Naive thymus-derived CD8-positive, alpha-beta T cell (primary cell): ENCODE measurements around the gene REPS2. TPM values are rescaled to one million over a fixed set of nuclear protein-coding genes. Genes with fewer than 3 reads are reported as not detected.

Source experiments
- ATAC-seq, 2 donors: fragments of 150-1000 bp; cut with Tn5 transposase in 1 of 2; sonication (Bioruptor Pico), chemical (Tn5 transposase) in 1 of 2; 1 replicate in 1 of 2; 2 replicates in 1 of 2; pipeline ENCODE4 v1.10.0; 2021; ENCODE audit warnings: mild to moderate bottlenecking in 2 of 2, moderate library complexity in 2 of 2
- POLR2A ChIA-PET: fragments of 350-600 bp; sonication (Branson Sonifier 250); formaldehyde crosslinking; loops from one replicate; lab custom pipeline; 2021; ENCODE audit warnings: antibody characterized with exemption; lab: Charles Lee
- DNase-seq, 10 donors: peaks; one replicate each; pipeline versions ENCODE4 v3.0.0 to v3.0.0-alpha.2; 2020 to 2022
- H3K27ac Mint-ChIP-seq, 10 donors: one replicate each; pipeline ENCODE4 v1.8.0; 2020 to 2022; ENCODE audit warnings: mild to moderate bottlenecking in 10 of 10, mixed read lengths in 10 of 10, moderate library complexity in 4 of 10, inconsistent platforms in 1 of 10
- H3K27me3 Mint-ChIP-seq, 5 donors: one replicate each; pipeline ENCODE4 v1.8.0; 2021 to 2022; ENCODE audit warnings: mixed read lengths in 5 of 5
- H3K36me3 Mint-ChIP-seq, 3 donors: one replicate each; pipeline ENCODE4 v1.8.0; 2020 to 2022; ENCODE audit warnings: mixed read lengths in 3 of 3, mild to moderate bottlenecking in 2 of 3, inconsistent platforms in 1 of 3
- H3K4me1 Mint-ChIP-seq, 4 donors: one replicate each; pipeline ENCODE4 v1.8.0; 2021 to 2022; ENCODE audit warnings: mixed read lengths in 4 of 4
- H3K4me3 Mint-ChIP-seq, 10 donors: one replicate each; pipeline ENCODE4 v1.8.0; 2020 to 2022; ENCODE audit warnings: mild to moderate bottlenecking in 10 of 10, mixed read lengths in 10 of 10, moderate library complexity in 6 of 10, inconsistent platforms in 1 of 10
- H3K9me3 Mint-ChIP-seq, 9 donors: one replicate each; pipeline ENCODE4 v1.8.0; 2020 to 2022; ENCODE audit warnings: mixed read lengths in 9 of 9, mild to moderate bottlenecking in 3 of 9, inconsistent platforms in 1 of 9, moderate library complexity in 1 of 9
- polyA plus RNA-seq, 3 donors: library from polyadenylated mRNA; unstranded; fragments of 300-500 nt; fragmentation: Illumina TruSeq; gene quantifications; one replicate each; pipeline ENCODE4 v1.2.3, GENCODE V29; 2021
- total RNA-seq, 8 experiments: library from RNA in 2 of 8; stranded (reverse) in 2 of 8; gene quantifications; one replicate each; pipeline ENCODE4 v1.2.3 and lab custom pipeline; 2021 to 2026

The REPS2 gene
- total and polyA plus RNA-seq, 5 experiments from 2014 or later = 0.31 to 0.62 (median 0.41) TPM; not detected in 2

GRCh38 chrX:17182317-17182716, 235.9 kb downstream of the REPS2 start:
- Mint-ChIP-seq H3K9me3 (peaks cover 0 to 6% (median 0%) of the 10 kb centered on the region in 9 donors), H3K36me3 (no peaks in the 10 kb centered on the region), H3K27me3 (peaks cover 0 to 4% (median 0%) of the 10 kb centered on the region in 5 donors), H3K4me3 (no peak overlapping the region), H3K4me1 (no peaks in the 10 kb centered on the region), H3K27ac (no peak overlapping the region)
- DNase-seq = no peak
- POLR2A ChIA-PET = no interaction called here
- no peak for ATAC-seq

- Mint-ChIP-seq H3K4me1 (no peaks in the 10 kb centered on the region), H3K4me3 (no peak overlapping the region), H3K36me3 (no peaks in the 10 kb centered on the region), H3K27me3 (peaks cover 0 to 4% (median 0%) of the 10 kb centered on the region in 5 donors), H3K27ac (no peak overlapping the region), H3K9me3 (peaks cover 0 to 6% (median 0%) of the 10 kb centered on the region in 9 donors)
- POLR2A ChIA-PET = no interaction called here
- no peak for ATAC-seq
- no peak for DNase-seq
These were observed 237.1 kb downstream of the REPS2 start for GRCh38 chrX:17183566-17183965.

DNA sequence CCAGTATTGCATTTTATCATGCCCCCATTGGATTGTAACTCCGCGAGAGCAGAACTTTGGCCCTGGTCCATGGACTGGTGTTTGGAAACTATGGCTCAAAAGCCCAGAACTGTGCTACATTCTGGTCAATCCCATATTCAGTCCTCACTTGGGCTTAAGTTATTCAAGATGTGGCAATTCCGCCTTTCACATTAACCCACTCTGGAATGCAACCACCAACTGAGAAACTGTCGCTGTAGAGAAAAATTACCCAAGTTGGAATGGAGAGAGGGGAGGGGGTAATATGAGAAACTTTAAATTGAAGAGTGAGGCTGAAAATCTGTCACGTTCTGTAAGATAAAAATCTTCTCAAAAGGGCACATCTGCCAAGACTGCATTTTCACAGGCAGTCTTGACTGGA, 239.0 kb downstream of the REPS2 start:
- ATAC-seq (no peak), DNase-seq (no peak)
- Mint-ChIP-seq H3K9me3 (peaks cover 0 to 11% (median 0%) of the 10 kb centered on the region in 9 donors), H3K27me3 (peaks cover 0 to 4% (median 0%) of the 10 kb centered on the region in 5 donors), H3K27ac (no peak overlapping the region), H3K4me1 (no peaks in the 10 kb centered on the region), H3K4me3 (no peak overlapping the region), H3K36me3 (peaks cover 0 to 7% (median 0%) of the 10 kb centered on the region in 3 donors)
- POLR2A ChIA-PET = no interaction called here

GRCh38 chrX:17187136-17187756, 240.8 kb downstream of the REPS2 start:
- no peak for ATAC-seq
- Mint-ChIP-seq H3K27me3 (peaks cover 0 to 4% (median 0%) of the 10 kb centered on the region in 5 donors), H3K27ac (no peak overlapping the region), H3K36me3 (peaks cover 0 to 7% (median 0%) of the 10 kb centered on the region in 3 donors), H3K9me3 (peaks cover 0 to 11% (median 0%) of the 10 kb centered on the region in 9 donors), H3K4me3 (no peak overlapping the region), H3K4me1 (no peaks in the 10 kb centered on the region)
- POLR2A ChIA-PET = no interaction called here
- no peak for DNase-seq

- H3K9me3 Mint-ChIP-seq = peaks cover 0 to 8% (median 0%) of the 10 kb centered on the region in 9 donors
- H3K27ac Mint-ChIP-seq = no peak overlapping the region
- no peaks in the 10 kb centered on the region for H3K4me1 Mint-ChIP-seq
These were observed 245.6 kb downstream of the REPS2 start for GRCh38 chrX:17192106-17192505.

More at GRCh38 chrX:17192106-17192505, 245.6 kb downstream of the REPS2 start:
- POLR2A ChIA-PET = no interaction called here
- Mint-ChIP-seq H3K36me3 (peaks cover 0 to 7% (median 0%) of the 10 kb centered on the region in 3 donors), H3K27me3 (peaks cover 0 to 8% (median 2%) of the 10 kb centered on the region in 5 donors), H3K4me3 (no peak overlapping the region)
- no peak for DNase-seq
- no peak for ATAC-seq

Other genes starting within 250 kb of the REPS2 start
- 1 to 10 TPM; 7.8 to 8.2 TPM for gene CTPS2, start 234.0 kb upstream of the REPS2 start, total RNA-seq
- gene CTPS2, start 234.0 kb upstream of the REPS2 start, polyA plus RNA-seq = 1 to 10 TPM; 4.3 to 5.0 (median 4.5) TPM
- 10 to 100 TPM; 13.6 to 16.4 TPM for gene SYAP1, start 227.0 kb upstream of the REPS2 start, total RNA-seq
- gene SYAP1, start 227.0 kb upstream of the REPS2 start, polyA plus RNA-seq = 10 to 100 TPM; 13.3 to 17.8 (median 16.7) TPM
- 10 to 100 TPM; 26.0 to 26.5 TPM for gene TXLNG, start 160.2 kb upstream of the REPS2 start, total RNA-seq
- 10 to 100 TPM; 15.7 to 28.4 (median 18.4) TPM for gene TXLNG, start 160.2 kb upstream of the REPS2 start, polyA plus RNA-seq
- gene RBBP7, start 76.3 kb upstream of the REPS2 start, total RNA-seq = 100 to 1,000 TPM; 110 to 118 TPM
- gene RBBP7, start 76.3 kb upstream of the REPS2 start, polyA plus RNA-seq = 100 to 1,000 TPM; 146 to 175 (median 154) TPM